Loucy (cell line): ENCODE data around the gene ABHD6.
"Not testable (repeated sequence)": the region's sequence is repeated elsewhere in the genome, so short reads cannot be mapped to it uniquely, and the experiment has no call there.

ENCODE experiments used
- H2AFZ ChIP-seq: fragments of 200-600 bp; sonication (generic); 2 replicates; pipeline ENCODE4 v1.6.0; 2016; ENCODE audit warnings: antibody characterized with exemption, mild to moderate bottlenecking, low read length, moderate library complexity
- H3F3A ChIP-seq: fragments of 200-600 bp; 2 replicates; pipeline ENCODE4 v1.6.0; 2016; ENCODE audit warnings: antibody characterized with exemption, low read depth, mild to moderate bottlenecking
- H3K27me3 ChIP-seq: fragments of 200-600 bp; sonication (generic); 2 replicates; pipeline ENCODE4 v1.6.1; 2014; ENCODE audit warnings: low read length, mild to moderate bottlenecking; ENCODE audit not compliant: insufficient read depth, poor library complexity, severe bottlenecking
- H3K36me3 ChIP-seq: fragments of 200-600 bp; sonication (generic); 2 replicates; pipeline ENCODE4 v1.6.1; 2016; ENCODE audit warnings: low read length; ENCODE audit not compliant: insufficient read depth
- H3K4me1 ChIP-seq: fragments of 200-600 bp; sonication (generic); 2 replicates; pipeline ENCODE4 v1.5.1; 2014; ENCODE audit warnings: low read length, mild to moderate bottlenecking; ENCODE audit not compliant: insufficient read depth, poor library complexity, severe bottlenecking
- H3K4me2 ChIP-seq: fragments of 200-600 bp; sonication (generic); 2 replicates; pipeline ENCODE4 v1.6.0; 2014; ENCODE audit warnings: antibody characterized with exemption, low read length, low read depth, mild to moderate bottlenecking; ENCODE audit not compliant: poor library complexity, severe bottlenecking
- H3K4me3 ChIP-seq: fragments of 200-600 bp; sonication (generic); 2 replicates; pipeline ENCODE4 v1.5.1; 2014; ENCODE audit warnings: low read length, mild to moderate bottlenecking, mixed read lengths; ENCODE audit not compliant: poor library complexity, severe bottlenecking
- H3K79me2 ChIP-seq: fragments of 200-600 bp; sonication (generic); 2 replicates; pipeline ENCODE4 v1.6.1; 2014; ENCODE audit warnings: low read length; ENCODE audit not compliant: insufficient read depth
- H3K9ac ChIP-seq: fragments of 200-600 bp; sonication (generic); 2 replicates; pipeline ENCODE4 v1.6.0; 2014; ENCODE audit warnings: mild to moderate bottlenecking, low read depth, low read length, moderate library complexity; ENCODE audit not compliant: poor library complexity, severe bottlenecking
- H3K9me2 ChIP-seq: fragments of 200-600 bp; sonication (generic); replicated peaks from 2 replicates; pipeline ENCODE4 v1.6.1; 2016; ENCODE audit warnings: low read depth, low read length, mixed read lengths
- H3K9me3 ChIP-seq: fragments of 200-600 bp; sonication (generic); 2 replicates; pipeline ENCODE4 v1.6.1; 2014; ENCODE audit warnings: mild to moderate bottlenecking, antibody characterized with exemption, low read length, low read depth; ENCODE audit not compliant: insufficient read depth
- H4K20me1 ChIP-seq: fragments of 200-600 bp; sonication (generic); 2 replicates; pipeline ENCODE4 v1.6.0; 2014; ENCODE audit warnings: antibody characterized with exemption, low read length, mild to moderate bottlenecking; ENCODE audit not compliant: insufficient read depth, poor library complexity, severe bottlenecking
- CTCF ChIP-seq: fragments of 200-600 bp; sonication (generic); conservative IDR thresholded peaks from 2 replicates; pipeline ENCODE4 v1.5.1; 2014; ENCODE audit warnings: mild to moderate bottlenecking, antibody characterized with exemption, low read length
- EZH2phosphoT487 ChIP-seq: fragments of 200-600 bp; IDR thresholded peaks from 2 replicates; pipeline ENCODE4 v1.6.1; 2018; ENCODE audit warnings: antibody characterized with exemption, mild to moderate bottlenecking, moderate library complexity, borderline replicate concordance

ABHD6 gene

GRCh38 chr3:58260733-58261132, 23.1 kb downstream of the ABHD6 start:
- Histone ChIP-seq H2AFZ (no peak overlapping the region), H3K36me3 (peaks cover 2% of the 10 kb centered on the region; the same call in 1 of the 2 replicates), H3F3A (no peaks in the 10 kb centered on the region), H3K27me3 (no peaks in the 10 kb centered on the region), H3K4me1 (no peaks in the 10 kb centered on the region), H3K9ac (no peak overlapping the region), H3K4me3 (no peak overlapping the region), H3K4me2 (no peak overlapping the region), H3K9me2 (no peaks in the 10 kb centered on the region), H4K20me1 (no peaks in the 10 kb centered on the region), H3K9me3 (no peaks in the 10 kb centered on the region), H3K79me2 (no peaks in the 10 kb centered on the region)
- TF ChIP-seq CTCF: no peak
- TF ChIP-seq EZH2phosphoT487: no peak

GRCh38 chr3:58261954-58262666, 24.5 kb downstream of the ABHD6 start:
- no peaks in the 10 kb centered on the region for H3K4me1 ChIP-seq
- H3K27me3 ChIP-seq: no peaks in the 10 kb centered on the region
- no peaks in the 10 kb centered on the region for H3K79me2 ChIP-seq
- H3K4me3 ChIP-seq: no peak overlapping the region
- no peak overlapping the region for H3K4me2 ChIP-seq
- no peaks in the 10 kb centered on the region for H3F3A ChIP-seq
- H4K20me1 ChIP-seq: no peaks in the 10 kb centered on the region
- H2AFZ ChIP-seq: no peak overlapping the region
- no peak overlapping the region for H3K9ac ChIP-seq
- H3K9me3 ChIP-seq: no peaks in the 10 kb centered on the region
- no peaks in the 10 kb centered on the region for H3K9me2 ChIP-seq
- peaks cover 2% of the 10 kb centered on the region; the same call in 1 of the 2 replicates for H3K36me3 ChIP-seq
- TF ChIP-seq CTCF (no peak), EZH2phosphoT487 (no peak)

- no peaks in the 10 kb centered on the region for H3K9me2 ChIP-seq
- no peaks in the 10 kb centered on the region for H3K79me2 ChIP-seq
- no peaks in the 10 kb centered on the region for H3K9me3 ChIP-seq
- no peak overlapping the region for H2AFZ ChIP-seq
- H3K4me2 ChIP-seq: no peak overlapping the region
- H3F3A ChIP-seq: no peaks in the 10 kb centered on the region
- no peaks in the 10 kb centered on the region for H3K36me3 ChIP-seq
- TF ChIP-seq EZH2phosphoT487 (no peak), CTCF (no peak)
- H3K27me3 ChIP-seq: no peaks in the 10 kb centered on the region
- H3K4me3 ChIP-seq: no peak overlapping the region
- H3K9ac ChIP-seq: no peak overlapping the region
- H4K20me1 ChIP-seq: no peaks in the 10 kb centered on the region
- H3K4me1 ChIP-seq: no peaks in the 10 kb centered on the region
Measured at GRCh38 chr3:58266577-58266976, 29.0 kb downstream of the ABHD6 start.

GRCh38 chr3:58267543-58267942, 30.0 kb downstream of the ABHD6 start:
- H3K9ac ChIP-seq, H3K4me3 ChIP-seq, H3K4me2 ChIP-seq, H3K4me1 ChIP-seq, H3K9me2 ChIP-seq, H2AFZ ChIP-seq, H3F3A ChIP-seq, H3K9me3 ChIP-seq, H3K27me3 ChIP-seq, H3K36me3 ChIP-seq, H3K79me2 ChIP-seq, H4K20me1 ChIP-seq: not testable (repeated sequence)
